Measurements from ENCODE around the gene TBC1D32.
"Not testable (repeated sequence)": the region's sequence is repeated elsewhere in the genome, so short reads cannot be mapped to it uniquely, and the experiment has no call there.

The TBC1D32 gene

DNA sequence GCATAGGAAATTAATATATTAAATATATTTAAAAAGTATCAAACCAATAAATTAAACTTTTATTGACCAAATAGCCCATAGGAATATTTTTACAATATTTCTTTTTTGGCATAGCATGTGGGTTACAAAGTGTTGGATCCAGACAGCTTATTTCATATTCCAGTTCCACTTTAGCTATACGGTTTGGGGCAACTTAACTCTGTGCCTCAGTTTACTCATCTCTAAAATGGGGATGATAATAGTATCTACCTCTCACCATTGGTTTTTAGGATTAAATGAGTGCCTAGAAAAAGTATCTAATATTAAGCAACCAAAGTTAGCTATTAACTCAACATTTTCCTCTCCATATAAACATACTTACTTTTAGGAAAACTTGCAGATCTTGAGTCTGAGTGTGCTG, 243.8 kb downstream of the TBC1D32 start:
- DNase-seq: no peak

- DNase-seq: no peak
Observed at GRCh38 chr6:121086876-121087275, 247.4 kb downstream of the TBC1D32 start.

- no peak for DNase-seq
Observed at GRCh38 chr6:121076119-121076518, 258.2 kb downstream of the TBC1D32 start.

DNA sequence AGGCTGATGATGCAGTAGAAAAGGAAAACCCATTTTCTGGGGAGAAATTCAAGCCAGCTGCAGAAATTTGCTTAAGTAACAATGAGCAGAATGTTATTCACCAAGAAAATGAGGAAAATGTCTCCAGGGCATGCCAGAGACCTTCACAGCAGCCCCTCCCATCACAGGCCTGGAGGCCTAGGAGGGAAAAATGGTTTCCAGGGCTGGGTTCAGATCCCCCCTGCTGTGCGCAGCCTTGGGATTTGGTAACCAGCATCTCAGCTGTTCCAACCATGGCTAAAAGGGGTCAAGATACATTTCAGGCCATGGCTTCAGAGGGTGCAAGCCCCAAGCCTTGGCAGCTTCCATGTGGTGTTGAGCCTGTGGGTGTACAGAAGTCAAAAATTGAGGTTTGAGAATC, 265.5 kb downstream of the TBC1D32 start:
- not testable (repeated sequence) for DNase-seq

- DNase-seq: no peak
Observed at GRCh38 chr6:121067381-121067780, 266.9 kb downstream of the TBC1D32 start.

DNA sequence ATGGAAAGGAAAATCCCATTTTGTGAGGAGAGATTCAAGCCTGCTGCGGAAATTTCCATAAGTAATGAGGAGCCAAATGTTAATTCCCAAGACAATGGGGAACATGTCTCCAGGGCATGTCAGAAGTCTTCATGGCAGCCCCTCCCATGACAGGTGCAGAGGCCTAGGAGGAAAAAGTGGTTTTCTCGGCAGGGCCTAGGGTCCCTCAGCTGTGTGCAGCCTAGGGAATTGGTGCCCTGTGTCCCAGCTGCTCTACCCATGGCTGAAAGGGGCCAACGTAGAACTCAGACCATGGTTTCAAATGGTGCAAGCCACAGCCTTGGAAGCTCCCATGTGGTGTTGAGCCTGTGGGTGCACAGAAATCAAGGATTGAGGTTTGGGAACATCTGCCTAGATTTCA, 269.9 kb downstream of the TBC1D32 start:
- DNase-seq: no peak

DNA sequence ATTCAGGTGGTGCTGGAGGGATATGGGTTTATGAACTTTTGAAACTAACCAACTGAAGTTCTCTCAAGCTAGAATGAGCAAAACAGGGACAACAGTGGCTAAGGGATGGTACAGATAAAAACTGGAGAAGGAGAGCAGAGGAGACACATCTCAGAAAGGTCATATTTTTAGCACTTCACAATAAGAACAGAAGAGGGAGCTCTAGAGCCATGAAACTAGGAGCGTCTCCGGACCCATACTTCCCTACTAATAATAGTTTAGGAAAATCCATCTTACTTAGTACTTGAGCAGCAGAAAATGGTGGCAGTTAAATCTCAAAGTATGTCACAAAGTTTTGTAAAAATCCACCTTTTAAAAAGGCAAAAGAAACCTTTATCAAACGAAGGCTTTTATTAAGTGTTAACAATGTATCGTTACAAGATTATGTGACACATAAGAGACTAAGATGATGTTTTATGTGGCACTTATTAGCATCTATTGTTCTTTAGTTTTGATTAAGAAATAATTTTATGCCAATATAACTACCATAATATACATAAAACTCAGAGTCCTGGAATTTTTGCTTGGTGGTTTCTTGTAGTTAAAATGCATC, 278.6 kb downstream of the TBC1D32 start:
- DNase-seq: no peak

DNA sequence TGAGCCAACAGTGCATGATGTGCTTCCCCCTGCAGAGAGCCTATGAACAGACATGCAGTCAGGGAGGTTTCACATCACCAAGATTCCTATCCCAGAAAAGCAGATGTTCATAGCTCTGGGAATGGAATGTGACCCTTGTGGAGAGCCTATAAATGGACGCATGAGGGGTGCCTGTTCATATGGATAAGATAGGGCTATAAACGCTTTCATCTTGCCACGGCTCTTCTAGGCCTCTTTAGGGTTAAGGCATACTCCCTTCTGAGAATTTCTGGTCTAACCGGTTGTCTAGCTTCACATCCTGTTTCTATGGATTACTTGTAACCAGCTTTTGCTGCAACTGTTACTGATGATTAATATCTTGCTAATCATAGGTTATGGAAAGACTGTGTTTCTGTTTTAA, 285.7 kb downstream of the TBC1D32 start:
- DNase-seq: not testable (repeated sequence)

DNA sequence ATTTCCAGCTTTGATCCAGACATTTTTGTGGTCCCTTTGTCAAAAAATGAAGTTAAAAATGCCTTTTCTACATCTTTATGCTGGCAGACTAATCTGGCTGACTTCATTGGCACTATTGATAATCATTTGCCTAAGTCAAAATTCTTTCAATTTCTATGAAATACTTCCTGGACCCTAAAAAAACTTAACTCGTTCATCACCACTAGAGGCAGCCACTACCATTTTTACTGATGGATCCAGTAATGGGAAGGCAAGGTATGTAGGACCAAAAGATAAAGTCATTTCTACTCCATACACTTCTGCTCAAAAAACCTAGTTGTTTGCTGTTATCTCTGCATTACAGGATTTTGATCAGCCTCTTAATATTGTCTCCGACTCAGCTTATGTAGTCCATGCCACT, 289.4 kb downstream of the TBC1D32 start:
- not testable (repeated sequence) for DNase-seq

DNA sequence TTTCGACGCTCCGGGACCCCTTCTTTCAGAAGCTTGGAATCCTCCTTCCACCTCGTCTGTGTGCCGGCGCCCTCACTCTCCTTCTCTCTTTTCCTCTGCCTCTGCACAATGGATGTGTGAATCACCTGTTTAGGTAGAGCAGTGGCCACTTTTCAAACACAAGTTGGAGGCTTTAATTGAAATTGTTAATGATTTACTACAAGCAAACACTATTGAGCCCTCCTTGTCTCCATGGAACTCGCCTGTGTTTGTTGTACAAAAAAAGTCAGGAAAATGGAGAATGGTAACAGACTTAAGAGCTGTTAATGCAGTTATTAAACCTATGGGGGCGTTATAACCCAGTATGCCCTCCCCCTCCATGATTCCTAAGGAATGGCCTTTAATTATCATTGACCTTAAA, 290.6 kb downstream of the TBC1D32 start:
- not testable (repeated sequence) for DNase-seq

GRCh38 chr6:121043211-121043610, 291.1 kb downstream of the TBC1D32 start:
- DNase-seq: not testable (repeated sequence)

DNA sequence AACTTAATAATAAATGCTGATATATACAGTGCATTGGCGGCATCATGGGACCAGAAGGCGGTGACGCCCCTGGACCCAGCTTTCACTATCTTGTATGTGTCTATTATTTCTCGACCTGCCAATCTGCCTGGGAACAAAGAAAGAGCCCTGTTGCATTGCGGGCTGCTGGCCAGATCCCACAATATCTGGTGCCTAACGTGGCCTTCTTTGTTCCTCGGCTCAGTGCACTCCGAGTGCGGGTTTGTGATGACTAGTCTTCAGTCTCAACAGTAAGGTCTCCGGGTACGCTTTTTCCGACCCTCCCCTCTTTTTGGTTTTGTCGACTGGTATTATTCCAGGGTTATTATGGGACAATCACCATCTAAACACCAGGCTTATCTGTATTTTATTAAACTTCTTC, 291.5 kb downstream of the TBC1D32 start:
- no peak for DNase-seq

DNA sequence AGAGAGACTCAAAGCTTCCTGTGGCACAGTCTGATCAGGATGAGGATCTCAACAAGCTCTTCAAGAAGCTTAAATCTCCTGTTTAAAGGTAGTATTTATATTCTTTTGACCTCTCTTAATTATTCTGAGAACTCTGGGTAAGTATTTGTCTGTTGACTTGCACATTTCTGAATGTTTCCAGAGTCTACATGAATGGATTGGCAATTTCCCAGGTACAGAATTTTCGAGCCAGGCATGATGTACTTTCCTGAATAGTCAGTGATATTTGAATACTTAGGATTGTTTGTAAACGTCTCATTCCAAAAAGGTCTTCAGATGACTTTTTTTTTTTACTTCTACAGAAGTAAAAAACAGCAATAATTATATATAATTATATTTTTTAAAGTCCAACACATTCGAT, 293.4 kb downstream of the TBC1D32 start:
- DNase-seq: no peak

GRCh38 chr6:121033091-121033490, 301.2 kb downstream of the TBC1D32 start:
- DNase-seq: no peak

DNA sequence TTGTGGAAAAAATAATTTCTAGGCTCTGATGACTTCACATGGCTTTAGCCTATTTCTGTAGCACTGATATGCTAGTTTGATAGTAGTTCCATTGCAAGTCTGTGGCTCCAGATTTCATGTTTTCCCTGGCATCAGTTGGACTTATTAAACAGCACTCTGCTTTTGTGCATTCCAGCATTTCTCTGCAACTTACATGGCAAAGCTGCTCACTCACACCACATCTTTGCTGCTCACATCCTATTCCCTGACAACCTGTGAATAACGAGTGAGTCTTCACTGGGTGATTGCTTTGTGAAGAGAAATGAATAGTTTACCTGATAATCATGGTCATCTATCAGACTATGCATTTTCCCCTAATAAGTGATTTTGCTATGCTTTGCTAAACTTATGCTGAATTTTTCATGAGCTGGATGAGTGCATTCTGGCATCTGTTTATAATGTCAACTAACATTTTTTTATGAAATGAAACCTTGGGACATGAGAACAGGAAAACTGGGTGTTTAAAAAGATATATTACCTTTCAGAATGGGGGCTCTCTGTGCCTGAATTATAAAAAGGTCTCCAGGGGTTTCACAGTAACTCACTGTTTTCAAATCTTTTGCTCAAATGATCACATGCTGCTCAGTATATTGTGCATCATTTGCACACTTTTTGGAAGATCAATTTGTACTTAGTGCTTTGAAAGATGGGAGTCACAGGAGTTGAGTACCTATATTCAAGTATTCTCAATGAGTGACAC, 301.8 kb downstream of the TBC1D32 start:
- no peak for DNase-seq

All from stimulated activated CD4-positive, alpha-beta T cell treated with anti-CD3 and anti-CD28 coated beads, Interleukin-4, amount 100 ng/mL, for 4 hours (primary cell).